Heart right ventricle (tissue), 16 donors: Measurements from ENCODE around the gene COL13A1. TPM values are rescaled to one million over a fixed set of nuclear protein-coding genes. Genes with fewer than 3 reads are reported as not detected.

Experiments used
- ATAC-seq, 8 donors: fragments of 200-7000 bp; cut with Tn5 transposase; one replicate each; pipeline ENCODE4 v1.9.1; 2020; ENCODE audit warnings: mild to moderate bottlenecking in 8 of 8, moderate library complexity in 8 of 8, moderate number of reproducible peaks in 1 of 8
- DNase-seq, 2 donors: peaks; one replicate each; pipeline ENCODE4 v3.0.0-alpha.2; 2020
- H3K27ac ChIP-seq, 10 donors: fragments of 200-600 bp; sonication (generic) in 2 of 10; one replicate each; pipeline versions ENCODE4 v1.5.0 to v1.8.0; 2020 to 2022; ENCODE audit warnings: mild to moderate bottlenecking in 3 of 10
- H3K27me3 ChIP-seq, 7 donors: fragments of 200-600 bp; one replicate each; pipeline ENCODE4 v1.8.0; 2021 to 2022; ENCODE audit warnings: mild to moderate bottlenecking in 2 of 7
- H3K36me3 ChIP-seq, 9 donors: fragments of 200-600 bp; sonication (generic) in 1 of 9; one replicate each; pipeline versions ENCODE4 v1.5.0 to v1.8.0; 2020 to 2022; ENCODE audit warnings: mild to moderate bottlenecking in 2 of 9
- H3K4me1 ChIP-seq, 9 donors: fragments of 200-600 bp; sonication (generic) in 1 of 9; one replicate each; pipeline versions ENCODE4 v1.5.0 to v1.8.0; 2020 to 2022; ENCODE audit warnings: mild to moderate bottlenecking in 4 of 9
- H3K4me3 ChIP-seq, 10 donors: fragments of 200-600 bp; sonication (generic) in 2 of 10; one replicate each; pipeline versions ENCODE4 v1.5.0 to v1.8.0; 2020 to 2022; ENCODE audit warnings: mild to moderate bottlenecking in 7 of 10, moderate library complexity in 2 of 10
- H3K9me3 ChIP-seq, 11 donors: fragments of 200-600 bp in 10 of 11; sonication (generic) in 2 of 11; one replicate each; pipeline versions ENCODE4 v1.5.0 to v1.8.0; 2013 to 2022; ENCODE audit warnings: mild to moderate bottlenecking in 2 of 11, control low read depth in 1 of 11, moderate library complexity in 1 of 11
- CTCF ChIP-seq, 9 donors: fragments of 200-600 bp; sonication (generic) in 2 of 9; IDR thresholded peaks; one replicate each; pipeline versions ENCODE4 v1.5.0 to v1.8.0; 2021 to 2022; ENCODE audit warnings: antibody characterized with exemption in 9 of 9, mild to moderate bottlenecking in 5 of 9, moderate library complexity in 1 of 9
- WGBS, 2 donors: extraction: QIAGEN DNeasy Blood & Tissue Kit; methylation state at CpG; one replicate each; pipeline ENCODE4 v1.1.7; 2013; ENCODE audit warnings: inconsistent platforms in 1 of 2; 5-methylcytosine and 5-hydroxymethylcytosine counted together
- intact Hi-C, 10 donors: fragments of 100-400 bp; cut with DNase I; formaldehyde crosslinking; loops; one replicate each; pipeline versions ENCODE4 v1.11.1 to v1.14.2; 2022
- polyA plus RNA-seq, 2 donors: library from polyadenylated mRNA; stranded (reverse); fragments of 200-250 nt; gene quantifications; one replicate each; pipeline ENCODE4 v1.2.3, GENCODE V29; 2013
- total RNA-seq, 10 donors: library from RNA; stranded (reverse); fragmentation: NEBNext Ultra II Directional in 3 of 10; extraction: Animal tissue kit (Norgen Biotek cat#: 25700) in 3 of 10; gene quantifications; one replicate each; pipeline versions ENCODE4 v1.2.1 to v1.2.4, GENCODE V29; 2021 to 2023
- donor health status: Arrhythmogenic right ventricular cardiomyopathy.
- donor health status: ischemic (EF 13 %, LVEDD 7.1; RV severe dilation, severe dysfunction).
- donor health status: healthy with polysubstance abuse.
- donor health status: DM: no; HTN: yes; CAD: no.
- donor health status: DM: no; HTN: no; CAD: no.
- donor health status: ischemic (EF 25% LVEDD 6.9; RV normal size, moderate dysfunction).
- donor health status: ischemic (EF 25% LVEDD 5.7; RV mildly dilated, moderate dysfunction).
- donor health status: healthy.
- donor health status: DM: yes; HTN: yes; CAD: no.
- donor health status: Ischemic cardiomyopathy.
- donor health status: ischemic (EF 35%, LVEDD 5.7; RV mildly dilated, moderate dysfunction).
- donor health status: nonischemic (EF 11% LVEDD 7.7; RV severe dilation, severe dysfunction).
- donor health status: DM: yes; HTN: yes; CAD: no.
- donor health status: PGD.
- donor health status: ischemic (EF 29% LVEDD 5.4; RV normal size, mild dysfunction).
- donor health status: nonischemic (EF 23%, LVEDD 6.1; RV moderate dilation, normal function).

Gene COL13A1
- total and polyA plus RNA-seq, 12 donors = 0.70 to 6.8 (median 2.7) TPM

DNA sequence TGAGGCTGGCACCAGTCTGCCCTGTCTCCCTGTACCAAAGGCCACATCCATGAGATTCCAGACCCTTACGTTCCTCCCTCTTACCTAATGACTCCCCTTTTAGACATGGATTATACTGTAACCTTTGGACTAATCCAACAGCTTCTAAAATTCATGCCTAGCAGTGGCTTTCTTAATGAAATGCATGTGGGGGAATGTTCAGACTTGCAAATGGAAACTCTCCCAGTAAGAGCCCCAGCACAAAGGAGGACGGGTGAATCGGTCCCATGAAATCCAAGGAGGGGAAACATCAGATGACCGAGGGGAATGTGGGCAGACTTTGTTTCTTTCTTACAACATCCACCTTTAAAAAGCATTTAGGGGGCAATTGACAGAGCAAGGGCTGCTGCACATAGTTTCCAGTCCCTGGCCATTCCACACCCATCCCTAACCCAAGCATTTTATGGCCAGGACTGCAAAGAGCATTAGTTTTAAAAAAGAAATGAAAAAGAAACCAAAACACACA is 71.5 kb downstream of the COL13A1 start:
- intact Hi-C loops = no loop called here
- H3K9me3 ChIP-seq = no peaks in the 10 kb centered on the region
- H3K4me3 ChIP-seq = no peak overlapping the region
- no peak for TF ChIP-seq CTCF (IDR thresholded peaks at IDR 0.05)
- WGBS, 2 donors = 95 to 96% methylated on average over 4 of the region's 4 CpGs
- no peak for ATAC-seq
- peaks cover 0 to 4% (median 0%) of the 10 kb centered on the region in 7 donors for H3K27me3 ChIP-seq
- DNase-seq = no peak
- H3K27ac ChIP-seq = no peak overlapping the region
- no peaks in the 10 kb centered on the region for H3K36me3 ChIP-seq
- H3K4me1 ChIP-seq = peaks cover 0 to 13% (median 0%) of the 10 kb centered on the region in 9 donors

DNA sequence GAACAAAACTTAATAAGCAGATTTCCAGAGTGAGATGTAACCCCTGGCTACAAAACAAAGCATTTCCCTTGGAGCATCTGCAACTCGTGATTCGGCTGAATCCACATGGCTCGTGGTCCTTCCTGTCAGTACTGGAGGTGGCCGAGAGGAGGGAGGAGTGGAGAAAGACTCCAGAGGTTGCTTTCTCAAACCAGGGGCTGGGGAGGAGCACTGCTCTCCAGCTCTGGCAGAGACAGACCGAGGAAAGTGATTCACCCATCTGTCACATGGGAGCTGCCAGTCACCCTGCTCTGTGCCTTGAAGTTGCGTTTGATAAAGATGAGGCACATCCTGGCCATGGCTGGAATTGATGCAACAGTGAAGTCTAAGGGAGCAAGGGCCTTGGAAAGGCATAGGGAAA is 72.7 kb downstream of the COL13A1 start:
- Histone ChIP-seq H3K27ac (no peak overlapping the region), H3K4me1 (peaks cover 0 to 14% (median 0%) of the 10 kb centered on the region in 9 donors), H3K9me3 (no peaks in the 10 kb centered on the region), H3K4me3 (no peak overlapping the region), H3K27me3 (peaks cover 0 to 4% (median 0%) of the 10 kb centered on the region in 7 donors), H3K36me3 (no peaks in the 10 kb centered on the region)
- WGBS, 2 donors = 58 to 70% methylated on average over 6 of the region's 6 CpGs
- no peak for DNase-seq
- intact Hi-C loops = no loop called here
- TF ChIP-seq CTCF (IDR thresholded peaks at IDR 0.05) = no peak
- no peak for ATAC-seq

- no peaks in the 10 kb centered on the region for H3K36me3 ChIP-seq
- 88 to 92% methylated on average over 4 of the region's 4 CpGs for WGBS, 2 donors
Measured at GRCh38 chr10:69875856-69876255, 74.2 kb downstream of the COL13A1 start.

GRCh38 chr10:69876286-69876685 is 74.6 kb downstream of the COL13A1 start:
- 89 to 94% methylated on average over 8 of the region's 8 CpGs for WGBS, 2 donors
- no peaks in the 10 kb centered on the region for H3K36me3 ChIP-seq
- H3K9me3 ChIP-seq = no peaks in the 10 kb centered on the region
- intact Hi-C loops = no loop called here
- TF ChIP-seq CTCF (IDR thresholded peaks at IDR 0.05) = no peak
- ATAC-seq (no peak), DNase-seq (no peak)
- peaks cover 0 to 28% (median 6%) of the 10 kb centered on the region in 9 donors for H3K4me1 ChIP-seq
- peaks cover 0 to 9% (median 0%) of the 10 kb centered on the region in 7 donors for H3K27me3 ChIP-seq
- H3K27ac ChIP-seq = no peak overlapping the region
- H3K4me3 ChIP-seq = no peak overlapping the region

More at GRCh38 chr10:69875856-69876255, 74.2 kb downstream of the COL13A1 start:
- Histone ChIP-seq H3K27ac (no peak overlapping the region), H3K4me3 (no peak overlapping the region), H3K4me1 (peaks cover 0 to 24% (median 6%) of the 10 kb centered on the region in 9 donors), H3K9me3 (no peaks in the 10 kb centered on the region), H3K27me3 (peaks cover 0 to 9% (median 0%) of the 10 kb centered on the region in 7 donors)
- intact Hi-C loops = no loop called here
- no peak for TF ChIP-seq CTCF (IDR thresholded peaks at IDR 0.05)
- ATAC-seq (no peak), DNase-seq (no peak)
